Retinal pigment epithelial cell (primary cell): ENCODE measurements around the gene SUPT3H.

Experiments
- DNase-seq: peaks from one replicate; pipeline ENCODE4 v3.0.0-alpha.2; 2010; ENCODE audit warnings: low read depth
- H3K4me3 ChIP-seq: 2 replicates; pipeline ENCODE4 v1.5.1; 2011; ENCODE audit warnings: mild to moderate bottlenecking, low read length, control low read depth, moderate library complexity
- TF ChIP-seq, protein P1 (sequence below): conservative IDR thresholded peaks from 2 replicates; pipeline ENCODE4 v1.5.1; 2011; ENCODE audit warnings: low read depth, low read length, control low read depth, inconsistent platforms

The SUPT3H gene

DNA sequence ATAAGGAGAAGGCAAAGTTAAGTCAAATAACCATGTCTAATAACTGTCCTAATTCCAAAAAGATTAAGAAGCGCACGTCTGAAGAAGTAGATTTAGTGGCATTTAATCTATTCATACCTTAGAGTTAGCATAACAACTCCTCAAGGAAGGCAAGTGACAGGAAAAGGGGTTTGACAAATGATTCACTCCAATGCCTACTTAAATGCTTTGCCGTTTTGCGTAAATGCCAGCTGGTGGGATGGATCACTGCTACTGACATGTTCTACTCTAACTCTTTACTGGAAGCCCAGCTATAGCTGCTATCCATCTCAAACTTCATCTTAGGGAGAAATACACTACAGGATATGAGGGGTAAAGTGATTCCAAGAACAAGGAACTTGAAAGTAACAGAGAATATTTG, 396.9 kb downstream of the SUPT3H start:
- TF ChIP-seq, protein P1, sequence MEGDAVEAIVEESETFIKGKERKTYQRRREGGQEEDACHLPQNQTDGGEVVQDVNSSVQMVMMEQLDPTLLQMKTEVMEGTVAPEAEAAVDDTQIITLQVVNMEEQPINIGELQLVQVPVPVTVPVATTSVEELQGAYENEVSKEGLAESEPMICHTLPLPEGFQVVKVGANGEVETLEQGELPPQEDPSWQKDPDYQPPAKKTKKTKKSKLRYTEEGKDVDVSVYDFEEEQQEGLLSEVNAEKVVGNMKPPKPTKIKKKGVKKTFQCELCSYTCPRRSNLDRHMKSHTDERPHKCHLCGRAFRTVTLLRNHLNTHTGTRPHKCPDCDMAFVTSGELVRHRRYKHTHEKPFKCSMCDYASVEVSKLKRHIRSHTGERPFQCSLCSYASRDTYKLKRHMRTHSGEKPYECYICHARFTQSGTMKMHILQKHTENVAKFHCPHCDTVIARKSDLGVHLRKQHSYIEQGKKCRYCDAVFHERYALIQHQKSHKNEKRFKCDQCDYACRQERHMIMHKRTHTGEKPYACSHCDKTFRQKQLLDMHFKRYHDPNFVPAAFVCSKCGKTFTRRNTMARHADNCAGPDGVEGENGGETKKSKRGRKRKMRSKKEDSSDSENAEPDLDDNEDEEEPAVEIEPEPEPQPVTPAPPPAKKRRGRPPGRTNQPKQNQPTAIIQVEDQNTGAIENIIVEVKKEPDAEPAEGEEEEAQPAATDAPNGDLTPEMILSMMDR = no peak
- no peak overlapping the region for H3K4me3 ChIP-seq
- no peak for DNase-seq

DNA sequence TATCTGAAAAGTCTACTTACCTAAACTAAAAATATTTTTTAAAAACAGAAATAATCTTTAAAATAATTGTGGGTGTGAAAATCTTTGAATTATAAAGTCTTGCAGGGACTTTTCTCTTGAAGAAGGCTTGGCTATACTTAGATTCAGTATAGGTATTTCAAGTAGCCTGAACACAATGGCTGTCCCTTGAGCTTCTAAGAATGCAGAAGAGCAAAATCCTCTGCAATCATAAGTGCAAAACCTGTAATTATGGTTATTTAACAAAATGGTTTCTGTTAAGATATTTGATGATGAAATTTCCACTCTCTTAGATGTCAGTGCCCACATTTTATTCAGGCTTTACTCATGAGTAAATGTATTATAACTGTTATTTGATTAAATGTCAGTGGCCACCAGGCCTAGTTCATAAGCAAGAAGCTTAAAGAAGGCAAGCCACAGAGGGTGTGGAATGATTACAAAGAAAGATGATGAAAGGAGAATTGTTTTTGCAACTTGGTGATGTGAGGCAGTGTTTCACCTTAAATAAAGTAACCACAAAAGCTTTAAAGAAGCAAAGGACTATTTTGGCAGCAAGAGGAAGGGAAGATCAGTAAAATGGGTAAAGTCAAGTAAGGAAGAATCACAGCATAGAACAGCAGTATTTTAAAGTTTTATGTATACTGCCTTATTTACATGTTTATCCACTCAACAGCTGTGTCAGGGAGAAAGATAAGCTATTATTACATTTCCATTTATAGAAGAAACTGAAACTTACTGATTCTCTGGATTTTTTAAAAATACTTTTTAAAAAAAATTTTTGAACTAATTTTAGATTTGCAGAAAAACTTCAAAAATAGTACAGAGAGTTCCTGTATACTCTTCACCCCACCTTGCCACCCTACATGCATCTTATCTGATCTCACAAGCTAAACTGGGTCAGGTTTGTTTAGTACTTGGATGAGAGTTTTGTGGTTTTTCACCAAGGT, 400.8 kb downstream of the SUPT3H start:
- no peak overlapping the region for H3K4me3 ChIP-seq
- DNase-seq = no peak
- TF ChIP-seq, protein P1 = no peak

DNA sequence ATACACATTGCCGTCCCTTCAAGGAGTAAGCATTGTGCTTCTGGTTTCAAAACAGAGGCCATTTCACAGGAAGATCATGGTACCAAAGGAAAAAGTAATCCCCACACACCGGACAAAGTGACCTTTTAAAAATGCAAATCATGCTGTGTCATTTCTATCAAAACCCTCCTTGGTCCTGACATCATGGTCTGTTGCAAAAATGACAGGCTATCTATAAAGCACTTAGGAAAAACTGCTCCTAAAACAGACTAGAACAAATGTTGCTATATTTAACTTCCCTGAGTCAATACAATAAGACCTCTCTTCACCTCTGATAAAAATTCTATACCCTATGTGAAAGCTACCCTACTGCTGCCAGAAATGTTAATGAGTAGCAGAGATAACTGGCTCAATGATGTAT, 403.2 kb downstream of the SUPT3H start:
- TF ChIP-seq, protein P1 = no peak
- H3K4me3 ChIP-seq = no peak overlapping the region

DNA sequence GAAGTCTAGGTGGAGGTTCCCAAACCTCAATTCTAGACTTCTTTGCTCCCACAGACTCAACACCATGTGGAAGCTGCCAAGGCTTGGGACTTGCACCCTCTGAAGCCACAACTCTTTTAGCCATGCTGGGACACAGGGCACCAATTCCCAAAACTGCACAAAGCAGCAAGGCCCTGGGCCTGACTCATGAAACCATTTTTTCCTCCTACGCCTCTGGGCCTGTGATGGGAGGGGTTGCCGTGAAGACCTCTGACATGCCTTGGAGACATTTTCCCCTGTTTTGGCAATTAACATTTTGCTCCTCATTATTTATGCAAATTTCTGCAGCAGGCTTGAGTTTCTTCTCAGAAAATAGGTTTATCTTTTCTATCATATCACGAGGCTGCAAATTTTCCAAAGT, 405.0 kb downstream of the SUPT3H start:
- TF ChIP-seq, protein P1 = no peak
- no peak overlapping the region for H3K4me3 ChIP-seq
- DNase-seq = no peak

More for the DNA sequence above, 403.2 kb downstream of the SUPT3H start:
- DNase-seq = no peak

DNA sequence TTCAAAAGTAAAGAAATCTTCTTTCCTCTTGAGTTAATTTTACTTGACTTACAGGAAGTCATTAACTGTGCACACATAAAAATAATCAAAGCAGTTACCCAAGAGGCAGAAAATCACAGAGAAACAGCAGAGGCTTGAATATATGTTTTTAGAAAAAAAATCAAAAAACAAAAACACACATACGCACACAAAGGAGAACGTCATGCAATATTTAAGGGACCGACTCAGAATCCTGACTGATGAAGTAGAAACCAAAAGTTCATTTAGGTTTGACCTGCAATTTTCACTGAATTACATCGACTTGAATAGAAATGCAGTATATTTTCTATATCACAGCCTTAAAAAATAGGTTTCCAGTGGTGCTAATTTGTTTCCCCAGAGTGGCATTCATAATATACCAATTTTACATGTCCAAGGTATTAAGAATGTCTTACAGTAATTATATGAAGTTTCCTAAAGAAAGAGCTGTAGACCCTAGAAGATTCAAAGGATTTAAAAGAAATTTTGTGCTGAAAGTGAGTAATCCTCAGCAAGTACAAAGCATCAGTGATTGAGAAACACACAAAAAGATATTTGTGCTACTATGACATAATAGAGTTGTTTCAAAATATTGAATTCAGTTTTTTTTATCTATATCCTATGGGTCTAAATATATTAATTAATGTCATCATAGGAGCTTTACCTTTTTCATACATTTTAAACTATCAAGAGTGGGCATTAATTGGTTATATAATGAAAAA, 408.1 kb downstream of the SUPT3H start:
- TF ChIP-seq, protein P1 = no peak
- no peak overlapping the region for H3K4me3 ChIP-seq
- DNase-seq = no peak

DNA sequence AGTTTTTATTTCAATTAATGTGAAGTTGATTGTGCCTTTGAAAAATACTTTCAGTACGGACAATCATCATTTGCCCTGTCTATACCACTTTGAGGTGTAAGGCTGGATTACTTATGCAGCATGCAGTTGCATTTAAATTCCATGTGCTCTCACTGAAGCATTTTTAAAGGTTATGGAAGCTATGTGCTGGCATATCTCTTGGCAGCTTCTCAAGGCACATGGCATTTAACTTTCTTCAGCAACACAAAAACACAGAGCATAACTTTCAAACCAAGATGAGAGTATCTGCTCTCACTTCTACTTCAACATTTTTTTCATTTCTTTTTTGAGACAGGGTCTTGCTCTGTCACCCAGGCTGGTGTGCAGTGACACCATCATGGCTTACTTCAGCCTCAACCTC, 410.3 kb downstream of the SUPT3H start:
- TF ChIP-seq, protein P1 = no peak
- no peak overlapping the region for H3K4me3 ChIP-seq
- DNase-seq = no peak
